ENCODE results near the gene SLC19A1. TPM values are rescaled to one million over a fixed set of nuclear protein-coding genes. Genes with fewer than 3 reads are reported as not detected.

The SLC19A1 gene
- total RNA-seq, 4 donors from 2014 or later = 1.8 to 9.6 (median 2.1) TPM

DNA sequence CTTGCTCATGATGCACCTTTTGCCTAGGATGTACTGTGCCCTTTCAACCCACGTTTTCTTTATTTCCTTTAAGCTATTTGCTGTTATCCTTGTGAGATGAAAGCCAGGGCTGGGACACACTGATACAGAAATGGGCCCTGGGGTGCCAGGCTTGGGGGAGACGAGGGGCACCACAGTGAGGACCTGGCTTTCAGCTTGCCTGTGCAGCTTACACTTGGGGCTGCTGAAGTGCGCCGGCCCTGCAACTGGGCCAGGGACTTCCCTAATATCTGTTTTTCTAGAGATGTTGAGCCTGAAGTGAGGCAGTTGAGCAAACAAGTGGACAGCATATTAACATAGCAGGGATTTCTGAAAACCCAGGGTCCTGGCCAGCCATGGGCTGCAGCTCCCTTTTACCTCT is 42.5 kb upstream of the SLC19A1 start:
- no peak for ATAC-seq
- in situ Hi-C loops (cut with MboI; ENCODE audit: low sequenced_read_pairs in 4 of 4) = loop anchor here in 1 of 4 donors (25.0 kb wide), 1 partner anchor 103 kb away; no protein-coding TSS in a partner anchor
- Histone ChIP-seq H3K4me3 (no peak overlapping the region), H3K9me3 (peaks cover 2 to 13% (median 3%) of the 10 kb centered on the region in 3 donors), H3K27ac (no peak overlapping the region), H3K36me3 (no peaks in the 10 kb centered on the region), H3K27me3 (peaks cover 17 to 41% (median 30%) of the 10 kb centered on the region in 3 donors), H3K4me1 (no peaks in the 10 kb centered on the region)
- DNase-seq = no peak
- intact Hi-C loops (cut with DNase I; ENCODE audit: low total_unique reads) = no loop called here
- TF ChIP-seq CTCF (IDR thresholded peaks at IDR 0.05 in 4 of 5, conservative IDR thresholded peaks at IDR 0.05 in 1 of 5) (no peak), POLR2A (IDR thresholded peaks at IDR 0.05) (no peak)

GRCh38 chr21:45583831-45584509 is 41.7 kb upstream of the SLC19A1 start:
- DNase-seq = no peak
- TF ChIP-seq CTCF (IDR thresholded peaks at IDR 0.05 in 4 of 5, conservative IDR thresholded peaks at IDR 0.05 in 1 of 5) (no peak), POLR2A (IDR thresholded peaks at IDR 0.05) (no peak)
- no peak for ATAC-seq
- H3K9me3 ChIP-seq = peaks cover 2 to 13% (median 3%) of the 10 kb centered on the region in 3 donors
- no peaks in the 10 kb centered on the region for H3K4me1 ChIP-seq
- no peaks in the 10 kb centered on the region for H3K36me3 ChIP-seq
- intact Hi-C loops (cut with DNase I; ENCODE audit: low total_unique reads) (no loop called here), in situ Hi-C loops (cut with MboI; ENCODE audit: low sequenced_read_pairs in 4 of 4) (loop anchor here in 1 of 4 donors (25.0 kb wide), 1 partner anchor 103 kb away; no protein-coding TSS in a partner anchor)
- H3K4me3 ChIP-seq = no peak overlapping the region
- H3K27me3 ChIP-seq = peaks cover 9 to 34% (median 22%) of the 10 kb centered on the region in 3 donors
- H3K27ac ChIP-seq = no peak overlapping the region

DNA sequence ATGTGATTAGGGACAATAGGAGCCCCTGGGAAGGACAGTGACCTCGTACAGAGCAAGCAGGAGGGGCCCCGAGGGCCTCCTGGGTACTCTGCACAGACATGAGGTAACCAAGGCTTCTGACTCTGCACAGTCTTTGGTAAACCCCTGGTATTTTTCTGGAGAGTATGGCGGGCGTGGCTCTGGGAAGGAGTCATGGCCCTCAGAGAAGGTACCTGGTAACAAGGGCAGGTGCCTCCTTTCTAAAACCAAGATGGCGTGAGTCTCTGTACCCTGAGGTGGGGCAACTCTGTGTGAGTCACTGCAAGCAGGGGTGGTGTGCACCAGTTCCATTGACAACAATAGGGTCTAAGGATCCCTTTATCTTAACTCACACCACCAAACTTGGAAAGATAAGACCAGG is 39.9 kb upstream of the SLC19A1 start:
- Histone ChIP-seq H3K9me3 (peaks cover 2 to 10% (median 3%) of the 10 kb centered on the region in 3 donors), H3K27me3 (peaks cover 3 to 30% (median 9%) of the 10 kb centered on the region in 3 donors), H3K4me1 (no peaks in the 10 kb centered on the region), H3K4me3 (no peak overlapping the region), H3K27ac (no peak overlapping the region), H3K36me3 (no peaks in the 10 kb centered on the region)
- in situ Hi-C loops (cut with MboI; ENCODE audit: low sequenced_read_pairs in 4 of 4) (loop anchor here in 1 of 4 donors (25.0 kb wide), 1 partner anchor 105 kb away; no protein-coding TSS in a partner anchor), intact Hi-C loops (cut with DNase I; ENCODE audit: low total_unique reads) (no loop called here)
- DNase-seq = no peak
- no peak for TF ChIP-seq CTCF (IDR thresholded peaks at IDR 0.05 in 4 of 5, conservative IDR thresholded peaks at IDR 0.05 in 1 of 5)
- no peak for TF ChIP-seq POLR2A (IDR thresholded peaks at IDR 0.05)
- ATAC-seq = no peak

DNA sequence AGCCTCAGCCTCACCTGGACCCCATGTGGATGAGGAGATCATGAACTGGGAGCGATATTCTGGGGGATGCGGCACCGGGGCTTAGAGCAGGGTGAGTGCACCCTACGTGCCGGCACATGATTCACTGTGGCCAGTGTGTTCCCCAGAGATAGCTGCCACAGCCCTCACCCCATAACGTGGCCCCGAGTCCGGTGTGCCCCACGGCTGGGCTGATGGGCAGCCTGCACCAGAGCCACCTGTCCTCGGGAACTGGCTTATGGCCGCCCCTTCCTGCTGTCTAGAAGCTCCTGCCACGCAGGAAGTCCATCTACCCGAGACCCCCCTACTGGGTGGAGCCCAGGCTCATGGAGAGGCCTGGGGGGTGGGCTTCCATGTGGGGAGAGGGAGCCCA is 39.1 kb upstream of the SLC19A1 start:
- in situ Hi-C loops (cut with MboI; ENCODE audit: low sequenced_read_pairs in 4 of 4) = loop anchor here in 1 of 4 donors (25.0 kb wide), 1 partner anchor 106 kb away; no protein-coding TSS in a partner anchor
- Histone ChIP-seq H3K9me3 (peaks cover 0 to 2% (median under 1%) of the 10 kb centered on the region in 3 donors), H3K27me3 (peaks cover 9 to 33% (median 11%) of the 10 kb centered on the region in 3 donors), H3K36me3 (no peaks in the 10 kb centered on the region), H3K4me3 (no peak overlapping the region), H3K27ac (no peak overlapping the region), H3K4me1 (no peaks in the 10 kb centered on the region)
- ATAC-seq (no peak), DNase-seq (no peak)
- TF ChIP-seq POLR2A (IDR thresholded peaks at IDR 0.05) (no peak), CTCF (IDR thresholded peaks at IDR 0.05 in 4 of 5, conservative IDR thresholded peaks at IDR 0.05 in 1 of 5) (no peak)
- intact Hi-C loops (cut with DNase I; ENCODE audit: low total_unique reads) = no loop called here
